Left ventricle myocardium inferior (tissue), 1 donor: ENCODE data around the gene OCEL1. TPM values are rescaled to one million over a fixed set of nuclear protein-coding genes. Genes with fewer than 3 reads are reported as not detected.

Experiments
- DNase-seq: peaks from one replicate; pipeline ENCODE4 v3.0.0-alpha.2; 2020
- H3K27ac ChIP-seq: fragments of 200-600 bp; replicated peaks from 2 replicates; pipeline ENCODE4 v1.8.0; 2021
- H3K27me3 ChIP-seq: fragments of 200-600 bp; 2 replicates; pipeline ENCODE4 v1.8.0; 2021; ENCODE audit warnings: low read depth
- H3K36me3 ChIP-seq: fragments of 200-600 bp; 2 replicates; pipeline ENCODE4 v1.8.0; 2021
- H3K4me1 ChIP-seq: fragments of 200-600 bp; 2 replicates; pipeline ENCODE4 v1.8.0; 2021
- H3K4me3 ChIP-seq: fragments of 200-600 bp; 2 replicates; pipeline ENCODE4 v1.8.0; 2021; ENCODE audit warnings: mild to moderate bottlenecking, moderate library complexity
- H3K9me3 ChIP-seq: fragments of 200-600 bp; replicated peaks from 2 replicates; pipeline ENCODE4 v1.8.0; 2021
- intact Hi-C: fragments of 100-400 bp; cut with micrococcal nuclease; formaldehyde crosslinking; loops from one replicate; pipeline ENCODE4 v1.11.0; 2022
- total RNA-seq: library from RNA; stranded (reverse); fragmentation: NEBNext Ultra II Directional; extraction: Animal tissue kit (Norgen Biotek cat#: 25700); gene quantifications from one replicate; pipeline ENCODE4 v1.2.1, GENCODE V29; 2021
- TF ChIP-seq, protein P1 (sequence below): fragments of 200-600 bp; IDR thresholded peaks from 2 replicates; pipeline ENCODE4 v1.8.0; 2021; ENCODE audit warnings: antibody characterized with exemption, mild to moderate bottlenecking, borderline replicate concordance
- donor health status: DM: no; HTN: yes; CAD: no; lungs with severe emphysema.

Gene OCEL1
- total RNA-seq, 1 donor from 2014 or later = 21.2 TPM

DNA sequence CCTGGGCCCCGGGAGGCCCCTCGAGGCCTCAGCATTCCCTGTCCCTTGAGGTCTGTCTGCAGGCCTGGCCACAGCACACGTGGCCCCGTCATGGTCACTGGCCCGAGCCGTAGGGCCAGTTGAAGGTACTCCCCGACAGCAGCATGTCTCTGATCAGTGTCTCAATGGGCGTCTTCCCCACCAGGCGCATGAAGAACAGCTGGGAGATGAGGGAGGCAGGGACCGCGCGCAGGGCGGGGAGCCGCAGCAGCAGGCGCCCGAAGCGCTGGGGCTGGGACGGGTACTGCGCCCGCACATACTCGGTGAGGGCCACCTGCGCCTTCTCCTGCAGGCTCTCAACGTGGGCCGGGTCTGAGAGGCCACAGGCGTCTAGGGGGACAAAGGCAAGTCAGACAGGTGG lies 6.2 kb downstream of the OCEL1 start:
- no peak for DNase-seq
- Histone ChIP-seq H3K36me3 (peaks cover 21% of the 10 kb centered on the region), H3K9me3 (no peaks in the 10 kb centered on the region), H3K27me3 (no peaks in the 10 kb centered on the region), H3K4me3 (no peak overlapping the region), H3K27ac (no peak overlapping the region), H3K4me1 (peaks cover 33% of the 10 kb centered on the region)
- TF ChIP-seq, protein P1, sequence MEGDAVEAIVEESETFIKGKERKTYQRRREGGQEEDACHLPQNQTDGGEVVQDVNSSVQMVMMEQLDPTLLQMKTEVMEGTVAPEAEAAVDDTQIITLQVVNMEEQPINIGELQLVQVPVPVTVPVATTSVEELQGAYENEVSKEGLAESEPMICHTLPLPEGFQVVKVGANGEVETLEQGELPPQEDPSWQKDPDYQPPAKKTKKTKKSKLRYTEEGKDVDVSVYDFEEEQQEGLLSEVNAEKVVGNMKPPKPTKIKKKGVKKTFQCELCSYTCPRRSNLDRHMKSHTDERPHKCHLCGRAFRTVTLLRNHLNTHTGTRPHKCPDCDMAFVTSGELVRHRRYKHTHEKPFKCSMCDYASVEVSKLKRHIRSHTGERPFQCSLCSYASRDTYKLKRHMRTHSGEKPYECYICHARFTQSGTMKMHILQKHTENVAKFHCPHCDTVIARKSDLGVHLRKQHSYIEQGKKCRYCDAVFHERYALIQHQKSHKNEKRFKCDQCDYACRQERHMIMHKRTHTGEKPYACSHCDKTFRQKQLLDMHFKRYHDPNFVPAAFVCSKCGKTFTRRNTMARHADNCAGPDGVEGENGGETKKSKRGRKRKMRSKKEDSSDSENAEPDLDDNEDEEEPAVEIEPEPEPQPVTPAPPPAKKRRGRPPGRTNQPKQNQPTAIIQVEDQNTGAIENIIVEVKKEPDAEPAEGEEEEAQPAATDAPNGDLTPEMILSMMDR = no peak
- intact Hi-C loops = no loop called here

DNA sequence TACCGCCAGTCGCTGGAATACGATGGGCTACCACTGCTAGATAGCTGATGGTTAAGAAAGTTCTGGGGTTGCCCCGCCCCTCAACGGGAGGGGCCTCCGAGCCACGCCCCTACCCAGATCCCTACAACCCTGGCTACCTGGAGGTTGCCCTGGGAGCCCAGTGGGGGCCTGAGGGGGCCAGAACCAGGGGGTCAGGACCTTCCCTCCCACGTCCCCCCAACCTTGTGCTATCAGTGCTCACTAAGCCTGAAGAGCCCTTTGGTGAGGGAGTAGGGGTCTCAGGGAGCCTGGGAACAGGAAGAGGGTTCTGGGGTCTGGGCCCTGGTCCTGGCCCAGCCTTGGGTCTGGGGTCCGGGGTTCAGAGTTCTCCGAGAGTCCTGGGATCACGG lies 8.9 kb downstream of the OCEL1 start:
- peaks cover 40% of the 10 kb centered on the region for H3K36me3 ChIP-seq
- intact Hi-C loops = no loop called here
- no peaks in the 10 kb centered on the region for H3K27me3 ChIP-seq
- no peaks in the 10 kb centered on the region for H3K9me3 ChIP-seq
- H3K4me3 ChIP-seq = peak overlapping the region; percentile 72
- peak; percentile 47 for DNase-seq
- peak overlapping the region; percentile 87 for H3K27ac ChIP-seq
- H3K4me1 ChIP-seq = peaks cover 31% of the 10 kb centered on the region
- TF ChIP-seq, protein P1 = no peak

DNA sequence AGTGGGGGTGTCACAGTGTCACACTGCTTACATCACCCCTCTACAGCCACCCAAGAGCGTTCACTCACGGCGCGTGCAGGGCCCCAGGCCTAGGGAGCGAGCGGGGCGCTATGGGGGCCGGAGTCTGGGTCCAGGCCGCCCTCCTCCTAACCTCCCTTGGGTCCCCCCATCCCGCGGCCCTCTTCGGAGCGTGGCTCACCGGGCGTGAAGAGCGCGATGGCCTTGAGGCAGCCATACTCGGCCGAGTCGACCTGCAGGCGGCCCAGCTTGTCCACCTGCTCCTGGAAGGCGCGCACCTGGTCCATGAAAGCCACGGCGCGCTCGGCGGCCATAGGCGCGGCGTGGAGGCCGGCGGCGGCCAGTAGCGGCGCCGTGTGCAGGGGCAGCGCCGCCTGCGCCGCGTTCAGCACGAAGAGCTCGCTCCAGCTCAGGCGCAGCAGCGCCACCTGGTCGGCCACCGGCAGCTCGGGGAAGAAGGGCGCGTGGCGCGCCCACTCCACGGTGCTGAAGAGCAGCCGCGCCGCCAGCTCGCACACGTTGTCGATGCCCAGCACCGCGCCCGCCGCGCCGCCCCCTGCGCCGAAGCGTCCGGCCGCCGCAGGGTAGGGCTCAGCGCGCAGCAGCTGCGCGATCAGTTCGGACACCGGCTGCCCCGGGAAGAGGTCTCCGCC lies 9.4 kb downstream of the OCEL1 start:
- intact Hi-C loops = no loop called here
- H3K36me3 ChIP-seq = peaks cover 45% of the 10 kb centered on the region
- DNase-seq = peak; percentile 76

DNA sequence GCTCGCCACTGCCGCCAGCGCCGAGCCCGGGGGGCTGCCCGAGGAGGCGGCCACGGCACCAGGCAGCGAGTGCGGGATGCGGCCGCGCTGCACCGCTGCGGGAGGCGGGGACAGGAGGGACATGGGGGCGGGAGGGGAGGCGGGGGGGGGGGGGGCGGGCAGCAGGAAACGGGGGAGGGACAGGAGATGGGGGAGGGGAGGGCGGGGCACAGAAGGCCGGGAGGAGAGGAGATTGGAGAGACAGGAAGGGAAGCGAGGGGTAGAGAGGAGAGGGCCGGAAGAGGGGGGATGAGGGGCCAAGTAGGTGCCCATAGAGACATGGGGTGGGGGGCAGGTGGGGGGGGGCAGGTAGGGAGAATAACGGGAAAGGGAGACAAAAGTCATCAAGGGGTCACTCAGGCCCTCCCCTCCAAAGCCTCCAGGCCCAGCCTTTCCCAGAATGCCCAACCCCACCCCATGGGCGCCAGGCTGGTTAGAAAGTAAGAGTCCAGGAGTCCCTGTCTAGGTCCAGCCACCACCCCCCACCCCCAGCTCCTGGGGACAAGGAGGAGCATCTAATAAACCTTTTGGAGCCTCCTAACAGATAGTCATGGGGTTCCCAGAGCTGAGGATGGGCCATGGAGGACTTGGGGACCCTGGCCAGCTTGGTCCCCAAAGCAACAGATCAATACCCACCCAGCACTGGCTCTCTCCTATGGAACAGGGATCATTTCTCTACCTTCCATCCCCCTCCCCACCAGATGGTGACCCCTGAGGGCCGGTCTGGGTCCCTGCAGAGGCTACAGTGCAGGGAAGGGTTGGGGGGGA lies 10.1 kb downstream of the OCEL1 start:
- peaks cover 51% of the 10 kb centered on the region for H3K36me3 ChIP-seq
- intact Hi-C loops = no loop called here
- H3K27ac ChIP-seq = peak overlapping the region; percentile 87
- no peaks in the 10 kb centered on the region for H3K27me3 ChIP-seq
- H3K4me3 ChIP-seq = peak overlapping the region; percentile 72
- TF ChIP-seq, protein P1 = no peak
- DNase-seq = no peak
- H3K9me3 ChIP-seq = no peaks in the 10 kb centered on the region
- H3K4me1 ChIP-seq = peaks cover 35% of the 10 kb centered on the region

More for the DNA sequence above, 9.4 kb downstream of the OCEL1 start:
- Histone ChIP-seq H3K27ac (peak overlapping the region; percentile 87), H3K4me3 (peak overlapping the region; percentile 72), H3K27me3 (no peaks in the 10 kb centered on the region), H3K9me3 (no peaks in the 10 kb centered on the region), H3K4me1 (peaks cover 33% of the 10 kb centered on the region)
- TF ChIP-seq, protein P1 = peak; percentile 67

DNA sequence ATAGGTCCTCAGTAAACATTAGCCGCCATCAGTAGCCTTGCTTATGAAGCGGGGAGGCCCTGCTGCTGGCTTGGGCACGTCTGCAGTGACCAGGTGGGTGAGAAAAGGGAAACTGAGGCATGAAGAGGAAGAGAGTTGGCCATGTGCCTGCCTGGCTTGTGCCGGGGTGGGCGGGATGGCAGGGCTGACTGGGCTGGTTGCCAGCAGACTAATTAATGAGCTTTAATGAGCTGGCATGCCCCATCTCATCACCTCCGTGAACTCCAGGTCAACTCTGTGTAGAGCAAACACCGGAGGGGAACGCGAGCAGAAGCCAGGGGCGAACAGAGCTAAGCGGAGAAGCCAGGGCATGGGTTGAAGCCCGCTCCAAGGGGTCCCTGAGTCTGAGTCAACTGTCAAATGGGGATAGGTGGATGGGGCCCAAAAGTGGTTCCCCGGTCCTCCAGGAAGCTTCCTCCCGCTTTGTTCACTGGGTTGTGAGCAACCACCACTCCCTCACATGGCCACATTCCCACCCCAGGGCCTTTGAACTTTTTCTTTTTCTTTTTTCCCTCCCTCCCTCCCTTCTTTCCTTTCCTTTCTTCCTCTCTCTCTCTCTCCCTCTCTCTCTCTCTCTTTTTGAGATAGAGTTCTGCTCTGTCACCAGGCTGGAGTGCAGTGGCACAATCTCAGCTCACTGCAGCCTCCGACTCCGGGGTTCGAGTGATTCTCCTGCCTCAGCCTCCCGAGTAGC lies 11.0 kb downstream of the OCEL1 start:
- H3K36me3 ChIP-seq = peaks cover 45% of the 10 kb centered on the region
- peak overlapping the region; percentile 72 for H3K4me3 ChIP-seq
- H3K27me3 ChIP-seq = no peaks in the 10 kb centered on the region
- DNase-seq = no peak
- peaks cover 43% of the 10 kb centered on the region for H3K4me1 ChIP-seq
- TF ChIP-seq, protein P1 = no peak
- peak overlapping the region; percentile 87 for H3K27ac ChIP-seq
- intact Hi-C loops = no loop called here
- H3K9me3 ChIP-seq = no peaks in the 10 kb centered on the region
